B cell (primary cell): ENCODE data around the gene B3GAT3. TPM values are rescaled to one million over a fixed set of nuclear protein-coding genes. Genes with fewer than 3 reads are reported as not detected.

Experiments
- ATAC-seq: fragments of 200-7000 bp; cut with Tn5 transposase; one replicate; pipeline ENCODE4 v1.10.0; 2021; ENCODE audit warnings: low read depth, mild to moderate bottlenecking, moderate number of reproducible peaks, moderate library complexity
- CTCF ChIA-PET: fragments of 350-600 bp; sonication (Branson Sonifier 250); formaldehyde crosslinking; loops from one replicate; lab custom pipeline; 2021; ENCODE audit warnings: antibody characterized with exemption, inconsistent platforms; lab: Charles Lee
- POLR2A ChIA-PET: fragments of 350-600 bp; sonication (Branson Sonifier 250); formaldehyde crosslinking; loops from one replicate; lab custom pipeline; 2021; ENCODE audit warnings: antibody characterized with exemption; lab: Charles Lee
- DNase-seq: peaks from one replicate; pipeline ENCODE4 v3.0.0; 2013
- H2AFZ ChIP-seq: 2 replicates; pipeline ENCODE4 v1.6.1; 2012; ENCODE audit warnings: mild to moderate bottlenecking, low read depth, low read length; ENCODE audit not compliant: insufficient read depth, poor library complexity, severe bottlenecking
- H3K27ac ChIP-seq, 2 donors: 1 replicate in 1 of 2; 2 replicates in 1 of 2; pipeline ENCODE4 v1.5.1; 2012 to 2013; ENCODE audit warnings: low read length in 2 of 2, mild to moderate bottlenecking in 2 of 2, moderate library complexity in 1 of 2
- H3K27me3 ChIP-seq, 4 experiments: fragments of 200-600 bp in 1 of 4; sonication (generic) in 1 of 4; replicated peaks in 1 of 4; 1 replicate in 2 of 4; 2 replicates in 2 of 4; pipeline versions ENCODE4 v1.6.1 to v1.7.0; 2013 to 2016; ENCODE audit warnings: low read length in 3 of 4, mild to moderate bottlenecking in 2 of 4, mixed read lengths in 1 of 4, moderate library complexity in 1 of 4; ENCODE audit not compliant: insufficient read depth in 4 of 4, control insufficient read depth in 3 of 4; ENCODE audit errors: control extremely low read depth in 1 of 4
- H3K36me3 ChIP-seq, 2 experiments: replicated peaks in 1 of 2; 1 replicate in 1 of 2; 2 replicates in 1 of 2; pipeline versions ENCODE4 v1.6.1 to v1.7.1; 2013; ENCODE audit warnings: low read length in 1 of 2; ENCODE audit not compliant: insufficient read depth in 2 of 2, control insufficient read depth in 1 of 2; ENCODE audit errors: control extremely low read depth in 1 of 2, extremely low read depth in 1 of 2
- H3K4me1 ChIP-seq, 2 donors: fragments of 200-600 bp in 1 of 2; sonication (generic) in 1 of 2; 1 replicate in 1 of 2; 2 replicates in 1 of 2; pipeline versions ENCODE4 v1.5.1 to v1.6.1; 2013 to 2017; ENCODE audit warnings: low read length in 2 of 2; ENCODE audit not compliant: control insufficient read depth in 2 of 2, insufficient read depth in 2 of 2
- H3K4me2 ChIP-seq: replicated peaks from 2 replicates; pipeline ENCODE3; 2012; ENCODE audit warnings: mild to moderate bottlenecking, low read depth, low read length; ENCODE audit not compliant: poor library complexity, severe bottlenecking
- H3K4me3 ChIP-seq, 5 experiments: fragments of 200-600 bp in 1 of 5; sonication (generic) in 1 of 5; 1 replicate in 3 of 5; 2 replicates in 2 of 5; pipeline versions ENCODE4 v1.5.1 to v1.7.0; 2011 to 2016; ENCODE audit warnings: low read length in 4 of 5, mild to moderate bottlenecking in 4 of 5, low read depth in 2 of 5, control low read depth in 1 of 5, moderate library complexity in 1 of 5; ENCODE audit not compliant: insufficient read depth in 1 of 5; ENCODE audit errors: control extremely low read depth in 1 of 5, extremely low read depth in 1 of 5
- H3K79me2 ChIP-seq: fragments of 200-600 bp; sonication (generic); one replicate; pipeline ENCODE4 v1.6.0; 2016; ENCODE audit warnings: low read length; ENCODE audit not compliant: control insufficient read depth, insufficient read depth
- H3K9ac ChIP-seq: fragments of 200-600 bp; sonication (generic); 2 replicates; pipeline ENCODE4 v1.6.1; 2017; ENCODE audit warnings: mild to moderate bottlenecking, low read length, moderate library complexity
- H3K9me3 ChIP-seq, 3 donors: one replicate each; pipeline versions ENCODE4 v1.6.1 to v1.7.1; 2013; ENCODE audit warnings: low read length in 2 of 3; ENCODE audit not compliant: control insufficient read depth in 2 of 3, insufficient read depth in 1 of 3; ENCODE audit errors: control extremely low read depth in 1 of 3
- H4K20me1 ChIP-seq: 2 replicates; pipeline ENCODE4 v1.6.0; 2012; ENCODE audit warnings: mild to moderate bottlenecking, low read length; ENCODE audit not compliant: insufficient read depth, control insufficient read depth, poor library complexity, severe bottlenecking
- H3K27ac Mint-ChIP-seq: one replicate; pipeline ENCODE4 v1.8.0; 2021; ENCODE audit warnings: mixed read lengths
- H3K27me3 Mint-ChIP-seq: one replicate; pipeline ENCODE4 v1.8.0; 2021; ENCODE audit warnings: mixed read lengths
- H3K4me1 Mint-ChIP-seq: one replicate; pipeline ENCODE4 v1.8.0; 2021; ENCODE audit warnings: mixed read lengths
- H3K4me3 Mint-ChIP-seq: one replicate; pipeline ENCODE4 v1.8.0; 2021; ENCODE audit warnings: mixed read lengths
- H3K9me3 Mint-ChIP-seq: one replicate; pipeline ENCODE4 v1.8.0; 2022; ENCODE audit warnings: mixed read lengths; ENCODE audit not compliant: insufficient read depth
- EZH2 ChIP-seq: IDR thresholded peaks from 2 replicates; pipeline ENCODE4 v1.6.1; 2012; ENCODE audit warnings: borderline replicate concordance, low read depth, mild to moderate bottlenecking, moderate library complexity, low read length; ENCODE audit not compliant: insufficient read depth, poor library complexity, severe bottlenecking
- WGBS: methylation state at CpG from one replicate; pipeline ENCODE4 v1.1.5; 2013; ENCODE audit warnings: missing lambda C conversion rate; ENCODE audit not compliant: insufficient coverage; 5-methylcytosine and 5-hydroxymethylcytosine counted together
- intact Hi-C: fragments of 100-400 bp; cut with micrococcal nuclease; formaldehyde crosslinking; loops from one replicate; pipeline ENCODE4 v1.10.0; 2022
- polyA plus RNA-seq: library from polyadenylated mRNA; depleted of rRNA; stranded (reverse); fragments of >200 nt; gene quantifications from 2 replicates; pipeline ENCODE4 v1.2.3, GENCODE V29; 2012
- total RNA-seq, 2 donors: library from RNA; stranded (reverse); fragments of 120-200 nt in 1 of 2; gene quantifications; 1 replicate in 1 of 2; 2 replicates in 1 of 2; pipeline versions ENCODE4 v1.2.3 to v1.2.4, GENCODE V29; 2013 to 2022
- TF ChIP-seq, protein P1 (sequence below): fragments of 200-600 bp; IDR thresholded peaks from one replicate; pipeline ENCODE4 v1.8.0; 2022; ENCODE audit warnings: antibody characterized with exemption, mild to moderate bottlenecking

The B3GAT3 gene
- total and polyA plus RNA-seq, 2 donors (not counting 1 experiment from before 2014, with no cell fraction given) = 66.6 to 89.3 TPM

DNA sequence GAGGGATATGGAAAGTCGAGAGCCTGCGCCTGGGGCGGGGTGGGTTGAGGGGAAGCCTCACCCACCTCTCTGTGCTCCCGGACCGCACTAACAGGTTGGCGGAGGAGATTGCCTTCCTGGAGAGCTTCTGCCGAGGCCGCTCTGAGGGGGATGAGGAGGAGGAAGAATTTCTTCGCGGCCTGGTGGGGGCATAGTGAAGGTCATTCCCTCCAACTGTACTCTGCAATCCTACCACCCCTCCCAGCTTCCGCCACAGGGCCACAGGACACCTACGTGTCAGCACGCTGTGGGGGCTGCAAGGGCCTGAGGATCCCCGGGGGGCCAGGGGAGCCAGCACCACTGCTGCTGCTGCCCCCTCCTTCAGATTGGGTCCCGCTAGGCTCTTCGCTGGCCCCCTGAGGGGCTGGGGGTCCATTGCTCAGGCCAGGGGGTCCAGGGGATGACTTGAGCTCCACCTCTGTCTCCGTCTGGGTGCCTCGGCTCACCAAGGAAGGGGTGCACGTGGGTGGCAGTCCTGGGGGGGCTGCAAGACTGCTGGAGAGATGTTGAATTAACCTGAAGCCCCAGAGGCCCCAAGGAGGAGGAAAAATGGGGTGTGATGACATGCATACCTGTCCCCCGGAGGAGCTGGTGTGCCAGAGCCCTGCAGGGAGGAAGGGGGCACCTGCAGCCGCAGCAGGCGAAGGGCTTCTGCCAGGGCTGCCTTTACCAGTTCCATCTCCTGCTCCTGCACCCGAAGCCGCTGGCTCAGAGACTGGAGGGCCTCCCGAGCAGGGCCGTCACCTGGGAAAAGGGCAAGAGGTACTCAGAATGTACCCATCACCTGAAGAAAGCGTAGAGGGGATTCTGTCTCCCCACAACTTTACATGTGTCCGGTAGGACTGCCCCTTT is 10.7 kb downstream of the B3GAT3 start:
- ChIA-PET CTCF (interaction anchor here (0.8 to 3.7 kb wide), 11 partner anchors 10 to 83 kb away, joined by 3 to 32 read pairs (median 4); partner anchors contain the start of genes B3GAT3, INTS5, MTA2 and TUT1), POLR2A (interaction anchor here (0.5 to 2.7 kb wide), 7 partner anchors 10 to 230 kb away, joined by 3 to 16 read pairs (median 8); partner anchors contain the start of genes MTA2, TUT1, UBXN1 and ZBTB3)
- no peaks in the 10 kb centered on the region for H3K27me3 Mint-ChIP-seq
- DNase-seq (no peak), ATAC-seq (no peak)
- Histone ChIP-seq H3K79me2 (peaks cover 67% of the 10 kb centered on the region), H3K4me1 (peaks cover 10 to 29% of the 10 kb centered on the region in 2 donors), H3K27me3 (no peaks in the 10 kb centered on the region), H3K27ac (peak overlapping the region; percentile 76 to 96), H3K4me2 (peak overlapping the region; percentile 90), H4K20me1 (no peaks in the 10 kb centered on the region), H3K36me3 (peaks cover 0 to 32% of the 10 kb centered on the region in 2 experiments), H2AFZ (peak overlapping the region; percentile 90), H3K9me3 (no peaks in the 10 kb centered on the region), H3K9ac (peak overlapping the region; percentile 74), H3K4me3 (peak overlapping the region; percentile 70 to 84 (median 75))
- TF ChIP-seq, protein P1, sequence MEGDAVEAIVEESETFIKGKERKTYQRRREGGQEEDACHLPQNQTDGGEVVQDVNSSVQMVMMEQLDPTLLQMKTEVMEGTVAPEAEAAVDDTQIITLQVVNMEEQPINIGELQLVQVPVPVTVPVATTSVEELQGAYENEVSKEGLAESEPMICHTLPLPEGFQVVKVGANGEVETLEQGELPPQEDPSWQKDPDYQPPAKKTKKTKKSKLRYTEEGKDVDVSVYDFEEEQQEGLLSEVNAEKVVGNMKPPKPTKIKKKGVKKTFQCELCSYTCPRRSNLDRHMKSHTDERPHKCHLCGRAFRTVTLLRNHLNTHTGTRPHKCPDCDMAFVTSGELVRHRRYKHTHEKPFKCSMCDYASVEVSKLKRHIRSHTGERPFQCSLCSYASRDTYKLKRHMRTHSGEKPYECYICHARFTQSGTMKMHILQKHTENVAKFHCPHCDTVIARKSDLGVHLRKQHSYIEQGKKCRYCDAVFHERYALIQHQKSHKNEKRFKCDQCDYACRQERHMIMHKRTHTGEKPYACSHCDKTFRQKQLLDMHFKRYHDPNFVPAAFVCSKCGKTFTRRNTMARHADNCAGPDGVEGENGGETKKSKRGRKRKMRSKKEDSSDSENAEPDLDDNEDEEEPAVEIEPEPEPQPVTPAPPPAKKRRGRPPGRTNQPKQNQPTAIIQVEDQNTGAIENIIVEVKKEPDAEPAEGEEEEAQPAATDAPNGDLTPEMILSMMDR = no peak
- TF ChIP-seq EZH2 = no peak
- H3K4me1 Mint-ChIP-seq = peaks cover 28% of the 10 kb centered on the region
- 73% methylated on average over 16 of the region's 28 CpGs for WGBS
- intact Hi-C loops = no loop called here
- peak overlapping the region; percentile 99 for H3K27ac Mint-ChIP-seq
- peak overlapping the region; percentile 97 for H3K4me3 Mint-ChIP-seq
- no peaks in the 10 kb centered on the region for H3K9me3 Mint-ChIP-seq
